Astrocyte of the spinal cord (primary cell): ENCODE measurements around the gene ZNF248.
"Not testable (repeated sequence)": the region's sequence is repeated elsewhere in the genome, so short reads cannot be mapped to it uniquely, and the experiment has no call there.

ENCODE experiments used
- DNase-seq: peaks from one replicate; pipeline ENCODE4 v3.0.0; 2011; ENCODE audit warnings: low read depth, low spot score
- H3K4me3 ChIP-seq: 2 replicates; pipeline ENCODE4 v1.5.1; 2011; ENCODE audit warnings: low read depth, mild to moderate bottlenecking, low read length, moderate library complexity
- CTCF ChIP-seq: IDR thresholded peaks from 2 replicates; pipeline ENCODE4 v1.5.1; 2012; ENCODE audit warnings: low read depth, mild to moderate bottlenecking, low read length, inconsistent platforms
- in situ Hi-C: cut with HindIII; loops from 2 replicates; pipeline ENCODE4 v1.10.0; 2017; ENCODE audit warnings: low sequenced_read_pairs

The ZNF248 gene

GRCh38 chr10:37739181-37739580, 118.2 kb downstream of the ZNF248 start:
- no peak for TF ChIP-seq CTCF
- in situ Hi-C loops, result no loop called here
- no peak overlapping the region for H3K4me3 ChIP-seq
- no peak for DNase-seq

- H3K4me3 ChIP-seq, DNase-seq, in situ Hi-C loops: not testable (repeated sequence)
Observed at GRCh38 chr10:37738241-37738640, 119.2 kb downstream of the ZNF248 start.

- H3K4me3 ChIP-seq, result no peak overlapping the region
- in situ Hi-C loops, result no loop called here
- TF ChIP-seq CTCF, result no peak
- no peak for DNase-seq
Observed at GRCh38 chr10:37737336-37737735, 120.1 kb downstream of the ZNF248 start.

- no peak for TF ChIP-seq CTCF
- no peak for DNase-seq
- no peak overlapping the region for H3K4me3 ChIP-seq
- in situ Hi-C loops, result no loop called here
Observed at GRCh38 chr10:37736120-37736519, 121.3 kb downstream of the ZNF248 start.

- DNase-seq, result no peak
- in situ Hi-C loops, result no loop called here
- TF ChIP-seq CTCF, result no peak
- no peak overlapping the region for H3K4me3 ChIP-seq
Observed at GRCh38 chr10:37734971-37735370, 122.4 kb downstream of the ZNF248 start.
